Activated naive CD8-positive, alpha-beta T cell (primary cell): ENCODE data around the gene IFNA6.
A peak's percentile ranks its signal among the peaks of the same experiment; 100 is the strongest.

Experiments
- H3K27ac Mint-ChIP-seq: one replicate; pipeline ENCODE4 v1.8.0; 2021; ENCODE audit warnings: mixed read lengths
- H3K27me3 Mint-ChIP-seq: one replicate; pipeline ENCODE4 v1.8.0; 2021; ENCODE audit warnings: mixed read lengths
- H3K36me3 Mint-ChIP-seq: one replicate; pipeline ENCODE4 v1.8.0; 2021; ENCODE audit warnings: mixed read lengths
- H3K4me1 Mint-ChIP-seq: one replicate; pipeline ENCODE4 v1.8.0; 2021; ENCODE audit warnings: low read depth, mixed read lengths
- H3K4me3 Mint-ChIP-seq: one replicate; pipeline ENCODE4 v1.8.0; 2021; ENCODE audit warnings: mild to moderate bottlenecking, mixed read lengths
- H3K9me3 Mint-ChIP-seq: one replicate; pipeline ENCODE4 v1.8.0; 2021; ENCODE audit warnings: low read depth, mixed read lengths

The IFNA6 gene

DNA sequence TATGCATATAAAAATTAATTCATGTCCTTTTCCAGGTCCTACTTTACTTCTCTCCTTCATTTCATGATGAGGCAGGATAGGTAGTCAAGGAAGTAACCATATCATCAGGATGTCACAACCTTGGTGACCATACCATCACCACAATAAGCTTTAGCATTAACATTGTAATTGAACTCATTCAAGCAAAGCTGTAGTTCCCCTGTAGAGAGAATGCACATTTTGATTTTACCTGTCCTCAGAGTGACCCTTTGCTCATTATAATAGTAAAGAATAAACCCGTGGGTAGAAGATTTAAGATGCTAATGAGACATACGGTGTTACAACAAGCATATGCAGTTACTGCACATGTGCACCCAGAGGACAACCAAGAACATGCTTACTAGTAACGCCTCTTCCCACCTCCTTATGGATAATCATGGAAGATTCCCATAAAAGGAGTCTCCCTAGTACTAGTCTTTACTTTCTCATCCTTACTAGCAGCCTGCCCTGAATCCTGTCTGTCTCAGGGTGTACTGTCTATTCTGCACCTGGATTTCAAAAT, 2.2 kb downstream of the IFNA6 start:
- Mint-ChIP-seq H3K4me1 (no peaks in the 10 kb centered on the region), H3K9me3 (no peaks in the 10 kb centered on the region), H3K27ac (no peak overlapping the region), H3K36me3 (peaks cover 5% of the 10 kb centered on the region), H3K4me3 (no peak overlapping the region), H3K27me3 (peaks cover 12% of the 10 kb centered on the region)

DNA sequence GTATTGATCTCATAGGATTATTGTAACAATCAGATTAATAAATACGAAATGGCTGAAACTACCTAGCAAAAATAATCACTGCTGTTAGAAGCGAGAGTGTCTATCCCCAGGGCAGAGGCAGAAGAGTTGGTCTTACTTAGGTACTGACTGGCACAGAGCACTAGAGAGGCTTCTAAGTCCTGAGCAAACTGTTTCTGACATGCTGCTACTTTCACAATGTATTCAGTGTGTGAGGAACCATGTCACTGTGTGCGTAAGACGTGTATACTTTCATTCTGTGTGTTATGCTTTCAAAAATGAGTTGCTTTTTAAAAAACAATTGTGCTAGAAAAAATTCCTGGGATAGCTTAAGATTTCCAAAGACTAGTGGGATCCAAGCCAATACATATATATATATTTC, 10.0 kb downstream of the IFNA6 start:
- H3K27me3 Mint-ChIP-seq, result peaks cover 5% of the 10 kb centered on the region
- peaks cover 10% of the 10 kb centered on the region for H3K4me1 Mint-ChIP-seq
- no peak overlapping the region for H3K27ac Mint-ChIP-seq
- peaks cover 5% of the 10 kb centered on the region for H3K36me3 Mint-ChIP-seq
- no peak overlapping the region for H3K4me3 Mint-ChIP-seq
- no peaks in the 10 kb centered on the region for H3K9me3 Mint-ChIP-seq

DNA sequence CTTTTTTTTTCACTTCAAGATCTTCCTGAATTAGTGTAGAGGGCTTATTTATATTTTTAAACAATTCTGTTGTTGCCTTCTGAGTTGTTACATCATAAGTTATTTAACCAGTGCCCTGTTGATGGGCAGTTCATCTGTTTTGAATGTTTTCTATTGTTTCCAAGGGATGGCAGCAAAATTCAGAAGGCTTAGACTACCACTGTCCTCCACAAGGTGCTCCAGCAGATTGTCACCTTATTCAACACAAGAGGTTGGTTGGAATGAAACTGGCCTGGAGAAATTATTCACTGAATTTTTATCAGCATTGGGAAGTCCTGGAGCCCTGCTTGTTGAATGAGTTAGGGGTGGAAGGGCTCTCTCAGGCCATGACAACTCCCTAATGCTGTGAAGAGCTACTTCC, 14.2 kb downstream of the IFNA6 start:
- Mint-ChIP-seq H3K27me3 (no peaks in the 10 kb centered on the region), H3K27ac (peak overlapping the region; percentile 83), H3K36me3 (peaks cover 17% of the 10 kb centered on the region), H3K9me3 (no peaks in the 10 kb centered on the region), H3K4me1 (peaks cover 44% of the 10 kb centered on the region), H3K4me3 (peak overlapping the region; percentile 96)

DNA sequence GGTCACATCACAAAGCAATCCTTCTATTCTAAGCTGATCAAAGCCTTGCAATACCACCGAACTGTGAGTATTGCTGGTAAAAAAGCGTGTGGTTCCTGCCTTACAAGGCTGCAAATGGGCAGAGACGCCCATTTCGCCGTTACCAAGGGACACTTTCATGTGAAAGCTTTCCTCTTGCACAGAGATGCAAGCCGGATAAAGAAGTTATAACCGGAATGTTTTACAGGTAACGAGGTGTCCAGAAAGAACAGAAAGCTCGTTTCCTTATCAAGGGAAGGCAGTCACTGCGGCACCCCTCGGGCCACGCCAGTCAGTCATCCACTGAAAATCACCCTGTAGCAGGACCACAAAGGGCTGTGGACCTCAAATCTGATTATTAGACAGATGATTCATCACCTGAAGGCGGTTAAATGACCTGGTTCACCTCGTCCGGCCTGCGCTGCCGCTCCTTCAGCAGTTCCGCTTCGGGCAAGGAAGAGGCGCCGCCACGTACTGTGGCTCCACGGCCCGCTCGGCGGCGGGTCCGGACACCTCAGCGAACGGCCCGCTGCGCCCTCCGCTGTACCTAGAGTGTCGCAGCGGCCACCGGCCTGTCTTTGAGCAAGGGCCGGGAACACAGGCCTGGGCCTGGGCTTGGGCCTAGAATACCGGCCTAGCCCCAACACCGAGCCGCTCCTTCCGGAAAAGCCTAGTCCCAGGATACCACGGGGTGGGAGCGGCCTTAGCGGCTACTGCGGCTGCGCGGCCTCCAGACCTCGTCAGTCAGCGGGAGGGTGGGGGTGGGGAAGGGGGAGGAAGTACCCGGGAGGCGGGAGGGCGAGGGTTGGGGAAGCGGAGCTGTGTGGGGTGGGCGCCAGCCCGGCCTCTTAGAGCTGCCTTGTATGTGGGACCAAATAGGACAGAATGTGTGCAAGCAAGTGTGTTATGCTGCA, 15.7 kb downstream of the IFNA6 start, which contains the start of gene KLHL9:
Gene KLHL9, minus strand, starts transcription at position 704 of the 932 bp plus-strand sequence. Its CDS starts 545 bp downstream, at position 159.
- Mint-ChIP-seq H3K4me3 (peak within 1 kb of the TSS; percentile 96), H3K4me1 (peaks cover 57% of the 10 kb centered on the region), H3K36me3 (peaks cover 17% of the 10 kb centered on the region), H3K27ac (peak within 1 kb of the TSS; percentile 93), H3K27me3 (no peaks in the 10 kb centered on the region), H3K9me3 (no peaks in the 10 kb centered on the region)

DNA sequence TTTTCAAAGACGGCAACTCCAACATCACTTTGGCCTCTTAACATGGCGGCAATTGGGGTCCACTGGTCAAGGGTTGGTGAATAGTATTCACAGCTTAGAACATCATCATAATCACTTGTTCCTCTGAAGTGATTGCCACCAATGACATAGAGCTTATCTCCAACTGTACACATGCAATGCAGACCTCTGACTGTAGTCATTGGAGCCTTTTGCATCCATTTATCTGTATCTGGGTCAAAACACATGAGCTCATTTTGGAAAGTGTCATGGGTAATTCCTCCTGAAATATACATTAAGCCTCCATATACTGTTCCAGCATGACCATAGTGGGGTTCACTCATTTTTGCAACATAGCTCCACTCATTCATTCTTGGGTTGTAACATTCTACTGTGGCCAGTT, 17.5 kb downstream of the IFNA6 start:
- Mint-ChIP-seq H3K9me3 (no peaks in the 10 kb centered on the region), H3K36me3 (peaks cover 17% of the 10 kb centered on the region), H3K27me3 (no peaks in the 10 kb centered on the region), H3K4me1 (peaks cover 72% of the 10 kb centered on the region), H3K4me3 (peak overlapping the region; percentile 96), H3K27ac (peak overlapping the region; percentile 93)

DNA sequence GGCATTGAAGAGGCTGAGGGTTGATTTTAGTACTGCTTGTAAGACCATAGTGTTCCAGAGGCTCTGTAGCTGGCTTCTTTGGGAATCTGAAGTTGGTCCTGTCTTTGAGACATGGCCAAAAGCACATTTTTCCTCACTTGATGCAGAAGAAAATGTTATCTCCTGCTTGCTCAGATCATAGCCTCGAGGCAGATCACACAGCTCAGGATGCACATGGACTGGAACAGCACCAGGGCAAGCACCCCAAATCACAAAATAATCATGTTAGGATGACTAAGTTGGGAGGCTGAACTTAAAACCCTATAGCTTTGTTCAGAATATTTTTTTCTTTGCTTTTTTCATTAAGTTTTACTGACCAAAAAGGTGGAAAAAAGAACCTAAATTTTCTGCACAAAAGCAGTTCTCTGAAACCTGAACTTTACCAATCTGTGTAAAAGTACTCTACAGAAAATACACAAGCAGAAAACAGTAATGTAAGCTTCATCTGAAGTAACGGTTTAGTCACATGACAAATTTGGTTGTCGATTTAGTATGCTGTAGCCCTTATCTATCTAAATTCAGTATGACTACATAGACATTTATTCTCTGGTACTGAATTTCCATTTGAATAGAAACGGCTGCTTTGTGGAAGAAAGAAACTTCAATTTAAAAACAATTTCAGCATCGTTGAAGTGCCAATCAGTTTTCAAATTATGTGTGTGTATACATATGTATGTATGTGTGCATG, 18.8 kb downstream of the IFNA6 start:
- peak overlapping the region; percentile 68 for H3K27ac Mint-ChIP-seq
- peak overlapping the region; percentile 96 for H3K4me3 Mint-ChIP-seq
- no peaks in the 10 kb centered on the region for H3K9me3 Mint-ChIP-seq
- H3K27me3 Mint-ChIP-seq, result no peaks in the 10 kb centered on the region
- peaks cover 84% of the 10 kb centered on the region for H3K4me1 Mint-ChIP-seq
- H3K36me3 Mint-ChIP-seq, result peaks cover 17% of the 10 kb centered on the region

DNA sequence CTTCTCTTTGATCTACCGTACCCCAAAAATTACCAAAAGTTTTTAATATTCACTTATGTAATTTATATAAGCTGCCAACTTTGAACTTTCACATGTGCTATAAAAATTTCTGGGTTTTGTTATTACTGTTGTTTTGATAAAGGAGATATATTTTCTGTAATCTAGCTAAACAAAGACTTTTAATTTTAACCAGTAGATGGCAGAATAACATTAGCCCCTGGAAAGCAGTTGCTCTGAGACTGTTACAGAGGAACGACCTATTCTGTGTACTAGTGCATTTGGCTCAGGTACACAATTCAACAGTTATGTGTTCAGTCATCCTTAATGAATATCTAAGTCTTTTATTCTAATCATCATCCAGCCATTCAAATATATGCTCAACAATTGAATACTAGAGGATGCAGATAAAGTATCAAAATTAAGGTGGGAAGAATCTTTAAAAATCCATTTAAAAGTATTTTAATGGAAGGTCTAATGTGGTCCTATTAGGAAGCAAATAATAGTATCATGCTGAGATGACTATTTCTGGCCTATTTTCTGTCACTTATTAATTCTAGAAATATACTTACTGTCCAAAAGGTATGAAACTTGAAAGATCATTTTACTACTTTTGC, 24.1 kb downstream of the IFNA6 start:
- Mint-ChIP-seq H3K36me3 (peaks cover 3% of the 10 kb centered on the region), H3K4me3 (no peak overlapping the region), H3K27me3 (no peaks in the 10 kb centered on the region), H3K27ac (no peak overlapping the region), H3K9me3 (no peaks in the 10 kb centered on the region), H3K4me1 (peaks cover 59% of the 10 kb centered on the region)

DNA sequence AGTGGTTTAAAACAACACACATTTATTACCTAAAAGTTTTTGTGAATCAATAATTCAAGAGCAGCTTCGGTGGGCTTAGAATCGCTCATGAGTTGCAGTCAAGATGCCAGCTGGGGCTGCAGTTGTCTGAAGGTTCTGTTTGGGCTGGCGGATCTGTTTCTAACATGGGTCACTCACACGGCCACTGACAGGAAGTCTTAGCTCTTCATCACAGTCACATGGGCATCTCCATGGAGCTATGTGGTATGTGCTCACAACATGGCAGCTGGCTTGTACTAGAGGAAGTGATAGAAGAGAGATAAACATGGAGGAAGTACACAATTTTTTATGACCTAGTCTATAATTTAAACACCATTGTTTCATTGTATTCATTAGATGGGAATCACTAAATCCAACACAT, 26.6 kb downstream of the IFNA6 start:
- Mint-ChIP-seq H3K9me3 (no peaks in the 10 kb centered on the region), H3K27me3 (no peaks in the 10 kb centered on the region), H3K27ac (peak overlapping the region; percentile 5), H3K4me1 (peaks cover 38% of the 10 kb centered on the region), H3K36me3 (peaks cover 3% of the 10 kb centered on the region), H3K4me3 (no peak overlapping the region)

DNA sequence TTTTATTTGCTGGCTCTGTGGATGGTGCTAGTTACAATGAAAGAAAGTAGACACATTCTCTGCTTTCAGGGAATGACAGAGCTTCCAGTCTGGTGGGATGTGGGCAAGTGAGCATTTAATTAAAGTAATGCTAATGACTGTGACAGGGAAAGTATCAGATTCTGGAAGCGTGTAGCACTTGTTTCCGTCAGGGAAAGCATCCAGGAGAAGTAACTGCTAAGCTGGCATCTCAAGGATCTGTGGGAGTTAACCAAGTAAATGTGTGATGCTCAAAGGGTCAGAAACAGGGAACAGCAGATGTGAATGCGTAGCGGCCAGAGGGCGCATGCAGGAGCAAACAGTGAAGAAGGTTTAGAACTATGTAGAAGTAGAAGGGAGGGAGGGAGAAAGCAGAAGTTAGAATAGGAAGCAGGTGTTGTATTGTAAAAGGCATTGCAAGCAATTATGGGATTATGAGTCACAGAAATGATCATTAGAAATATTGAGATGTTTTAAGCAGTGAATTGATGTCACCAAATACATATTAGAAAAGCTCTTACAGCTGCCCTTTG, 27.7 kb downstream of the IFNA6 start:
- no peaks in the 10 kb centered on the region for H3K27me3 Mint-ChIP-seq
- no peak overlapping the region for H3K4me3 Mint-ChIP-seq
- no peaks in the 10 kb centered on the region for H3K9me3 Mint-ChIP-seq
- peaks cover 29% of the 10 kb centered on the region for H3K4me1 Mint-ChIP-seq
- H3K27ac Mint-ChIP-seq, result peak overlapping the region; percentile 10
- H3K36me3 Mint-ChIP-seq, result peaks cover 3% of the 10 kb centered on the region

DNA sequence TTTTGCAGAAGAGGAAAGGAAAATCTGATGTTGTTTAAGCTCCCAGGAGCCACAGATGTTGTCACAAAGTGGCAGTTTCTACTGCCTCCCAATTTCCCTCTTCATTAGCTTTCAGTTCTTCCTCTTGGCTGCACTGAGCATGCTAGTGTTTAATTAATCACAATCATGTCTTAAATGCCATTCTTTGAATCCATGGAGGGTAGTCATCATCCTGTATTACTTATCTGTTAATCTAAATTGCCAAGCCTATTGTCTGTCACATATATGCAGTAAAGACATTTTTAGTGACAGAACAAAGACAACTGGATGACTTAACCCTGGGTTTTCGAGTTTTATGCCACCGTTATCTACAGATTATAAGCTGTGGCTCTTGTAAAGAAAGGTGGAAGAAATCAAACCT, 30.2 kb downstream of the IFNA6 start:
- peaks cover 3% of the 10 kb centered on the region for H3K36me3 Mint-ChIP-seq
- no peaks in the 10 kb centered on the region for H3K27me3 Mint-ChIP-seq
- H3K4me3 Mint-ChIP-seq, result no peak overlapping the region
- no peaks in the 10 kb centered on the region for H3K9me3 Mint-ChIP-seq
- peaks cover 10% of the 10 kb centered on the region for H3K4me1 Mint-ChIP-seq
- no peak overlapping the region for H3K27ac Mint-ChIP-seq

DNA sequence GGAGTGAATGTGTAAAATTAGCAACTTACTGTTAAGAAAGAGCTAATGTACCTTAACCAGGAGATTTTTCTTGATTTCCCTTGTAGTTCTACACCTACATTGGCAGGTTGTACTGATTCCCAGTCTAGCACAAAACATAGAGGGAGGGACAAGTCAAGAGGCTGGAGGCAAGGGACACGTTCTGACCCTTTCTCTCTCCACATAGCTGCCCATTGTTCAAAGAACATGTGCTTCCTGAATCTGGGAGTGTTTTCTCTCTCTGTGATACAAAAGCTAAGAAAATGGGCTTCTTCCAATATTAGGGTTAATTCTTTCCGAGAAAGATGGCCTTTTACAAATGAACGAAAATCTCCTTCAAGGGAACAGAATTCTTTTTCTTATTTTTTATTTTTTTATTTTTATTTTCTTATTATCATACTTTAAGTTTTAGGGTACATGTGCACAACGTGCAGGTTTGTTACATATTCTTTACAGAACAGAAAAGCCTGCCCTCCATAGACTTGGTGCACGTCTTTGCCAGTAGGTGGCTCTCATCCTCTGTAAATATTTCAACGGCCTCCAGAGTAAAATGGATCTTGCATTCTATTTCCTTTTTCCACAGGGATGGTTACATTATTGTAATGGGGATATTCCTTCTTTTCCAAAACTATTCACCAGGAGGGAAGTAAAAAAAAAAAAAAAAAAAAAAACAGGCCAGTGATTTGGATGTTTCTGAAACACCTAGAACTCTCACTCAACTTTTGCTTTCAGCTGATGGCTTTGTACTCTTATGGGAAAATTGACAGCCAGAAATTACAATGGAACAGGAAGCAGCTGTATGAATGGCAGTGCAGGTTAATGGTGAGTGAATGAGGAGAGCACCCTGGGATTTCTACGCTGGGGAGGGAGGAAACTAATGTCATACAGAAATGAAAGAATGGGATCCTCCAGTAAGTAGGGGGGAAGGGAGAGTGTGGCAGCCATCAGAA, 32.4 kb downstream of the IFNA6 start:
- no peak overlapping the region for H3K4me3 Mint-ChIP-seq
- no peaks in the 10 kb centered on the region for H3K36me3 Mint-ChIP-seq
- peaks cover 2% of the 10 kb centered on the region for H3K4me1 Mint-ChIP-seq
- no peaks in the 10 kb centered on the region for H3K9me3 Mint-ChIP-seq
- H3K27ac Mint-ChIP-seq, result no peak overlapping the region
- H3K27me3 Mint-ChIP-seq, result no peaks in the 10 kb centered on the region

DNA sequence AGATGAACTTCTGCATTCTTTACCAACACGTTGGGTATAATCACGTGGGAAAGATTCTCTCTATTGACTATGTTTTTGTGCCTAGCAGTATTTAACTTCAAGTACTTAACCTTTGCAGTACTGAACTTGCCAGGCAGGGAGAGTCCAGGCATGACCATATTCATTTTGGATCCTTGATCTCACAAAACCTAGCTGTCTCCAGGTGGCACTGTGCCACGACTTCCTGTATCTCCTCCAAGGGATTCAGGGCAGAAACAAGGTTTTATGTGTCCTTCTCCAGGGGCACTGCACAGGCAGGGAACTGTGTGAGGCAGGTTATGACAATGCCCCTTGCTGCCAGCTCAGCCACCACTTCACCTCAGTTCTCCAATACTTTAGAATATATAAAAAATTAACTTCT, 33.8 kb downstream of the IFNA6 start:
- H3K27ac Mint-ChIP-seq, result no peak overlapping the region
- H3K36me3 Mint-ChIP-seq, result no peaks in the 10 kb centered on the region
- H3K4me1 Mint-ChIP-seq, result peaks cover 2% of the 10 kb centered on the region
- no peaks in the 10 kb centered on the region for H3K27me3 Mint-ChIP-seq
- H3K9me3 Mint-ChIP-seq, result no peaks in the 10 kb centered on the region
- H3K4me3 Mint-ChIP-seq, result no peak overlapping the region

DNA sequence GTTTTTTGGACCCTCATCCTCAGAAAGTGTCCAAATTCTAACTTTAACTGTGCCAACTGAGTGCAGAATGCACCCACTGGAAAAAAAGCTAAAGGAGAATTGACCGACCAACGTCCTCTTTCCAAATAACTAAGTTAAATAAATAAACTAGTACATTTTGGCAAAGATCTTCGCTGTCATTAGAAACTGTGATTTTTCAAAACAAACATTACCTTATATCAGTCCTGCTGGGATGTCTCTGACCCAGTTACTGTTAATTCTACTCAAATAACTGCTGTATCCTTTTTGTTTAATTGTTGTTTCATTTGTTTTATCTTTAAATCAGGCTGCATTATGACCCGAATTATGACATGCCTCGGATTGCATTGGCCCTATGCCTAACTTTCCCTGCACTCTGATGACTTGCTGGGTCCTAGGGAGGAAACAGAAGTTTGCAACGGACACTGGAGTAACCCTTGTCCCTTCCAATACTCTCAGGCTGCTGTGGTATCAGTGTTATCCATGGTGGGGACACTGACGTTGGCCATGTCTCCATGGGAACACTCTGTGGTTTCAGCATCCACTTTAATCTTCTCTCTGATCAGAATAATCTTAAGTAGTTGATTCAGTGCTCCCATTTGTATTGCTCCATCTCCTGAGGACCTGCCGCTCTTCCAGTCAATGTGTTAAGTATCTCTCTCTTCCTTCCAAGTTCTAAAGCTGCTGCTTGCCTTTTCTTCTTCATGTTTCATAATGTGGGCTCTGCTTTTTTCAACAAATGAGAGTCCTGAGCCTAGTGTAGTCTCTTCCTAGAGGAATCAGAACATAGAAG, 34.5 kb downstream of the IFNA6 start:
- Mint-ChIP-seq H3K4me1 (peaks cover 2% of the 10 kb centered on the region), H3K4me3 (no peak overlapping the region), H3K36me3 (no peaks in the 10 kb centered on the region), H3K27me3 (no peaks in the 10 kb centered on the region), H3K9me3 (no peaks in the 10 kb centered on the region), H3K27ac (no peak overlapping the region)
